NB4 (cell line): ENCODE results near the gene ANKRD13C.

Experiments
- MAX ChIP-seq: IDR thresholded peaks from 2 replicates; pipeline ENCODE4 v1.6.1; 2011; ENCODE audit warnings: low read depth, low read length
- MYC ChIP-seq: IDR thresholded peaks from 2 replicates; pipeline ENCODE4 v1.6.1; 2011; ENCODE audit warnings: low read depth, low read length
- POLR2A ChIP-seq: IDR thresholded peaks from 2 replicates; pipeline ENCODE4 v1.6.1; 2011; ENCODE audit warnings: mild to moderate bottlenecking; ENCODE audit not compliant: insufficient read length; ENCODE audit errors: extremely low read depth
- TF ChIP-seq, protein P1 (sequence below): IDR thresholded peaks from one replicate; pipeline ENCODE4 v1.5.1; 2012; ENCODE audit warnings: low read depth, low read length

DNA sequence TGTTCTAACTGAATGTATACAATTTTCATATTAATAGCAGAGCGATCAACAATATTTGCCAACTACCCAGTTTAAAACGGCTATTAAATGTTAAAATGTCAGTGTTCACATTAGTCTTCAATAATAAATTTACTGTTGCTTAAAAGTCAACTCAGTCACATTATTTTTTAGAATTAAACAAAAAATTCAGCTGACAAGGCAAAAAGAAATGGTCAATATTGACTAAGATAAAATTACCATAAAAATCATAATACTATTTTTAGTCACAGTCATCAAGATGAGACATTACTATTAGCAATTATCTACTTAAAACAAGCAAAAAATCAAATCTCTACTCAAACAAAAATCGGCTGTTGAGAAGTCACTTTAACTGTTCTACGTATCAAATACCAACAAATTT lies 1.5 kb downstream of the ANKRD13C start:
- TF ChIP-seq, protein P1, sequence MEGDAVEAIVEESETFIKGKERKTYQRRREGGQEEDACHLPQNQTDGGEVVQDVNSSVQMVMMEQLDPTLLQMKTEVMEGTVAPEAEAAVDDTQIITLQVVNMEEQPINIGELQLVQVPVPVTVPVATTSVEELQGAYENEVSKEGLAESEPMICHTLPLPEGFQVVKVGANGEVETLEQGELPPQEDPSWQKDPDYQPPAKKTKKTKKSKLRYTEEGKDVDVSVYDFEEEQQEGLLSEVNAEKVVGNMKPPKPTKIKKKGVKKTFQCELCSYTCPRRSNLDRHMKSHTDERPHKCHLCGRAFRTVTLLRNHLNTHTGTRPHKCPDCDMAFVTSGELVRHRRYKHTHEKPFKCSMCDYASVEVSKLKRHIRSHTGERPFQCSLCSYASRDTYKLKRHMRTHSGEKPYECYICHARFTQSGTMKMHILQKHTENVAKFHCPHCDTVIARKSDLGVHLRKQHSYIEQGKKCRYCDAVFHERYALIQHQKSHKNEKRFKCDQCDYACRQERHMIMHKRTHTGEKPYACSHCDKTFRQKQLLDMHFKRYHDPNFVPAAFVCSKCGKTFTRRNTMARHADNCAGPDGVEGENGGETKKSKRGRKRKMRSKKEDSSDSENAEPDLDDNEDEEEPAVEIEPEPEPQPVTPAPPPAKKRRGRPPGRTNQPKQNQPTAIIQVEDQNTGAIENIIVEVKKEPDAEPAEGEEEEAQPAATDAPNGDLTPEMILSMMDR: no peak
- TF ChIP-seq POLR2A: no peak
- no peak for TF ChIP-seq MYC
- TF ChIP-seq MAX: no peak
